ENCODE data around the gene ATP9A.
"Not testable (repeated sequence)": the region's sequence is repeated elsewhere in the genome, so short reads cannot be mapped to it uniquely, and the experiment has no call there.

DNA sequence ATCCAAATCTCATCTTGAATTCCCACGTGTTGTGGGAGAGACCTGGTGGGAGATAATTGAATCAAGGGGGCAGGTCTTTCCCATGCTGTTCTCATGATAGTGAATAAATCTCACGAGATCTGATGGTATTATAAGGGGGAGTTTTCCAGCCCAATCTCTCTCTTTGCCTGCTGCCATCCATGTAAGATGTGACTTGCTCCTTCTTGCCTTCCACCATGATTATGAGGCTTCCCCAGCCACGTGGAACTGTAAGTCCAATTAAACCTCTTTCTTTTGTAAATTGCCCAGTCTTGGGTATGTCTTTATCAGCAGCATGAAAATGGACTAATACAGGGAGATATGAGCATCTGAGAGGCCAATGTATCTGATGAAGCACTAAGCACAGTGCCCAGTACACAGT lies 199.7 kb downstream of the ATP9A start:
- TF ChIP-seq, protein P1, sequence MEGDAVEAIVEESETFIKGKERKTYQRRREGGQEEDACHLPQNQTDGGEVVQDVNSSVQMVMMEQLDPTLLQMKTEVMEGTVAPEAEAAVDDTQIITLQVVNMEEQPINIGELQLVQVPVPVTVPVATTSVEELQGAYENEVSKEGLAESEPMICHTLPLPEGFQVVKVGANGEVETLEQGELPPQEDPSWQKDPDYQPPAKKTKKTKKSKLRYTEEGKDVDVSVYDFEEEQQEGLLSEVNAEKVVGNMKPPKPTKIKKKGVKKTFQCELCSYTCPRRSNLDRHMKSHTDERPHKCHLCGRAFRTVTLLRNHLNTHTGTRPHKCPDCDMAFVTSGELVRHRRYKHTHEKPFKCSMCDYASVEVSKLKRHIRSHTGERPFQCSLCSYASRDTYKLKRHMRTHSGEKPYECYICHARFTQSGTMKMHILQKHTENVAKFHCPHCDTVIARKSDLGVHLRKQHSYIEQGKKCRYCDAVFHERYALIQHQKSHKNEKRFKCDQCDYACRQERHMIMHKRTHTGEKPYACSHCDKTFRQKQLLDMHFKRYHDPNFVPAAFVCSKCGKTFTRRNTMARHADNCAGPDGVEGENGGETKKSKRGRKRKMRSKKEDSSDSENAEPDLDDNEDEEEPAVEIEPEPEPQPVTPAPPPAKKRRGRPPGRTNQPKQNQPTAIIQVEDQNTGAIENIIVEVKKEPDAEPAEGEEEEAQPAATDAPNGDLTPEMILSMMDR (tag by site-specific recombination; IDR thresholded peaks at IDR 0.05), result not testable (repeated sequence)
- not testable (repeated sequence) for TF ChIP-seq ZBTB17 (tag by site-specific recombination; IDR thresholded peaks at IDR 0.05); MZF1 (tag by site-specific recombination; IDR thresholded peaks at IDR 0.05; ENCODE audit: borderline replicate concordance); ZSCAN30 (tag by site-specific recombination; IDR thresholded peaks at IDR 0.05); KLF7 (tag by site-specific recombination; IDR thresholded peaks at IDR 0.05; ENCODE audit: borderline replicate concordance); IKZF3 (tag by site-specific recombination; IDR thresholded peaks at IDR 0.05); YY1 (tag by site-specific recombination; IDR thresholded peaks at IDR 0.05); ZNF274 (IDR thresholded peaks at IDR 0.05; ENCODE audit: low read length); ZNF274 (tag by site-specific recombination; IDR thresholded peaks at IDR 0.05; ENCODE audit: borderline replicate concordance)
- TF ChIP-seq, protein P2, sequence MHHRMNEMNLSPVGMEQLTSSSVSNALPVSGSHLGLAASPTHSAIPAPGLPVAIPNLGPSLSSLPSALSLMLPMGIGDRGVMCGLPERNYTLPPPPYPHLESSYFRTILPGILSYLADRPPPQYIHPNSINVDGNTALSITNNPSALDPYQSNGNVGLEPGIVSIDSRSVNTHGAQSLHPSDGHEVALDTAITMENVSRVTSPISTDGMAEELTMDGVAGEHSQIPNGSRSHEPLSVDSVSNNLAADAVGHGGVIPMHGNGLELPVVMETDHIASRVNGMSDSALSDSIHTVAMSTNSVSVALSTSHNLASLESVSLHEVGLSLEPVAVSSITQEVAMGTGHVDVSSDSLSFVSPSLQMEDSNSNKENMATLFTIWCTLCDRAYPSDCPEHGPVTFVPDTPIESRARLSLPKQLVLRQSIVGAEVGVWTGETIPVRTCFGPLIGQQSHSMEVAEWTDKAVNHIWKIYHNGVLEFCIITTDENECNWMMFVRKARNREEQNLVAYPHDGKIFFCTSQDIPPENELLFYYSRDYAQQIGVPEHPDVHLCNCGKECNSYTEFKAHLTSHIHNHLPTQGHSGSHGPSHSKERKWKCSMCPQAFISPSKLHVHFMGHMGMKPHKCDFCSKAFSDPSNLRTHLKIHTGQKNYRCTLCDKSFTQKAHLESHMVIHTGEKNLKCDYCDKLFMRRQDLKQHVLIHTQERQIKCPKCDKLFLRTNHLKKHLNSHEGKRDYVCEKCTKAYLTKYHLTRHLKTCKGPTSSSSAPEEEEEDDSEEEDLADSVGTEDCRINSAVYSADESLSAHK (tag by site-specific recombination; IDR thresholded peaks at IDR 0.05), result not testable (repeated sequence)
- TF ChIP-seq, protein P3, sequence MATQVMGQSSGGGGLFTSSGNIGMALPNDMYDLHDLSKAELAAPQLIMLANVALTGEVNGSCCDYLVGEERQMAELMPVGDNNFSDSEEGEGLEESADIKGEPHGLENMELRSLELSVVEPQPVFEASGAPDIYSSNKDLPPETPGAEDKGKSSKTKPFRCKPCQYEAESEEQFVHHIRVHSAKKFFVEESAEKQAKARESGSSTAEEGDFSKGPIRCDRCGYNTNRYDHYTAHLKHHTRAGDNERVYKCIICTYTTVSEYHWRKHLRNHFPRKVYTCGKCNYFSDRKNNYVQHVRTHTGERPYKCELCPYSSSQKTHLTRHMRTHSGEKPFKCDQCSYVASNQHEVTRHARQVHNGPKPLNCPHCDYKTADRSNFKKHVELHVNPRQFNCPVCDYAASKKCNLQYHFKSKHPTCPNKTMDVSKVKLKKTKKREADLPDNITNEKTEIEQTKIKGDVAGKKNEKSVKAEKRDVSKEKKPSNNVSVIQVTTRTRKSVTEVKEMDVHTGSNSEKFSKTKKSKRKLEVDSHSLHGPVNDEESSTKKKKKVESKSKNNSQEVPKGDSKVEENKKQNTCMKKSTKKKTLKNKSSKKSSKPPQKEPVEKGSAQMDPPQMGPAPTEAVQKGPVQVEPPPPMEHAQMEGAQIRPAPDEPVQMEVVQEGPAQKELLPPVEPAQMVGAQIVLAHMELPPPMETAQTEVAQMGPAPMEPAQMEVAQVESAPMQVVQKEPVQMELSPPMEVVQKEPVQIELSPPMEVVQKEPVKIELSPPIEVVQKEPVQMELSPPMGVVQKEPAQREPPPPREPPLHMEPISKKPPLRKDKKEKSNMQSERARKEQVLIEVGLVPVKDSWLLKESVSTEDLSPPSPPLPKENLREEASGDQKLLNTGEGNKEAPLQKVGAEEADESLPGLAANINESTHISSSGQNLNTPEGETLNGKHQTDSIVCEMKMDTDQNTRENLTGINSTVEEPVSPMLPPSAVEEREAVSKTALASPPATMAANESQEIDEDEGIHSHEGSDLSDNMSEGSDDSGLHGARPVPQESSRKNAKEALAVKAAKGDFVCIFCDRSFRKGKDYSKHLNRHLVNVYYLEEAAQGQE (tag by site-specific recombination; IDR thresholded peaks at IDR 0.05), result not testable (repeated sequence)
- TF ChIP-seq, protein P4, sequence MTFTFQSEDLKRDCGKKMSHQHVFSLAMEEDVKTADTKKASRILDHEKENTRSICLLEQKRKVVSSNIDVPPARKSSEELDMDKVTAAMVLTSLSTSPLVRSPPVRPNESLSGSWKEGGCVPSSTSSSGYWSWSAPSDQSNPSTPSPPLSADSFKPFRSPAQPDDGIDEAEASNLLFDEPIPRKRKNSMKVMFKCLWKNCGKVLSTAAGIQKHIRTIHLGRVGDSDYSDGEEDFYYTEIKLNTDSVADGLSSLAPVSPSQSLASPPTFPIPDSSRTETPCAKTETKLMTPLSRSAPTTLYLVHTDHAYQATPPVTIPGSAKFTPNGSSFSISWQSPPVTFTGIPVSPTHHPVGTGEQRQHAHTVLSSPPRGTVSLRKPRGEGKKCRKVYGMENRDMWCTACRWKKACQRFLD (tag by site-specific recombination; IDR thresholded peaks at IDR 0.05), result not testable (repeated sequence)
- TF ChIP-seq, protein P5, sequence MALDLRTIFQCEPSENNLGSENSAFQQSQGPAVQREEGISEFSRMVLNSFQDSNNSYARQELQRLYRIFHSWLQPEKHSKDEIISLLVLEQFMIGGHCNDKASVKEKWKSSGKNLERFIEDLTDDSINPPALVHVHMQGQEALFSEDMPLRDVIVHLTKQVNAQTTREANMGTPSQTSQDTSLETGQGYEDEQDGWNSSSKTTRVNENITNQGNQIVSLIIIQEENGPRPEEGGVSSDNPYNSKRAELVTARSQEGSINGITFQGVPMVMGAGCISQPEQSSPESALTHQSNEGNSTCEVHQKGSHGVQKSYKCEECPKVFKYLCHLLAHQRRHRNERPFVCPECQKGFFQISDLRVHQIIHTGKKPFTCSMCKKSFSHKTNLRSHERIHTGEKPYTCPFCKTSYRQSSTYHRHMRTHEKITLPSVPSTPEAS (tag by site-specific recombination; IDR thresholded peaks at IDR 0.05), result not testable (repeated sequence)
- TF ChIP-seq, protein P6, sequence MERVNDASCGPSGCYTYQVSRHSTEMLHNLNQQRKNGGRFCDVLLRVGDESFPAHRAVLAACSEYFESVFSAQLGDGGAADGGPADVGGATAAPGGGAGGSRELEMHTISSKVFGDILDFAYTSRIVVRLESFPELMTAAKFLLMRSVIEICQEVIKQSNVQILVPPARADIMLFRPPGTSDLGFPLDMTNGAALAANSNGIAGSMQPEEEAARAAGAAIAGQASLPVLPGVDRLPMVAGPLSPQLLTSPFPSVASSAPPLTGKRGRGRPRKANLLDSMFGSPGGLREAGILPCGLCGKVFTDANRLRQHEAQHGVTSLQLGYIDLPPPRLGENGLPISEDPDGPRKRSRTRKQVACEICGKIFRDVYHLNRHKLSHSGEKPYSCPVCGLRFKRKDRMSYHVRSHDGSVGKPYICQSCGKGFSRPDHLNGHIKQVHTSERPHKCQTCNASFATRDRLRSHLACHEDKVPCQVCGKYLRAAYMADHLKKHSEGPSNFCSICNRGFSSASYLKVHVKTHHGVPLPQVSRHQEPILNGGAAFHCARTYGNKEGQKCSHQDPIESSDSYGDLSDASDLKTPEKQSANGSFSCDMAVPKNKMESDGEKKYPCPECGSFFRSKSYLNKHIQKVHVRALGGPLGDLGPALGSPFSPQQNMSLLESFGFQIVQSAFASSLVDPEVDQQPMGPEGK (tag by site-specific recombination; IDR thresholded peaks at IDR 0.05), result not testable (repeated sequence)

Measured in HEK293 (cell line).